Measurements from ENCODE around the gene SLC16A10.
A peak's percentile ranks its signal among the peaks of the same experiment; 100 is the strongest.
"Not testable (repeated sequence)": the region's sequence is repeated elsewhere in the genome, so short reads cannot be mapped to it uniquely, and the experiment has no call there.

The SLC16A10 gene

GRCh38 chr6:111086685-111087084 is 618 bp upstream of the SLC16A10 start:
- no peak for DNase-seq (ENCODE audit: low read depth in 2 of 2, low spot score in 1 of 2)

- peak; percentile 27 to 40 for DNase-seq (ENCODE audit: low read depth in 2 of 2, low spot score in 1 of 2)
Observed at GRCh38 chr6:111087871-111088667, 766 bp downstream of the SLC16A10 start.

DNA sequence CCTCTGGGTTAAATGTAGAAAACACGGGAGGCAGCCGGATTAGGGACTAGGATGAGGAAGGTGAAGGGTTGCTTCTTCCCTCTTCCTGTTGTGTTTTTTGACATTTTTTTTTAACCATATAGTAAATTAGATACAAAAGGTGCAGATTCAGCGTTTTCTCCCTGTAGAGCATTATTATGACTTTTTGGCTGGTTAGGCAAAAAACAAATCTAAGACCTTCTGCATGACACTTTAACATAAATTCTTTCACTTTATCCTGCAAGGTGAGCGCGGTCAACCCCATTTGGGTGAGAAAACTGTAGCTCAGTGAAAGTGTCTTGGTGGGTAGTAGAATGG is 1.3 kb downstream of the SLC16A10 start:
- DNase-seq (ENCODE audit: low read depth in 2 of 2, low spot score in 1 of 2), result no peak

DNA sequence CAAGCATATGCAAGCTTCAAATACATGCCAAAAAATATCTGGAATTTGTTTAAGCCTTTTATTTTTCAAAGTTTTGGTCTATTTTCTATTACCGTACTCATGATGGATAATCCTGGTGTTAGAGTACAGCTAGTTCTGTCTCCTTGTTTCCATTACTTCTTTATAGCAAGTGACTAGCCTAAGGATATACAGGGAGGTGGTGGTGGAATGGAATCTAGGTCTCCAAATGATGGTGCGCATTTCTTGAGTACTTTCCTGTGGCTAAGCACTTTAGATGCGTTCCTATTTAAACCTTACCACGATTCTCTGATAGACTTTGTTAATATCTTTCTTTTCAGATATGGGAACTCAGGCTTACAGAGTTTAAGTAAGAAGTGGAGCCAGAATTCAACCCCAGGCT is 3.5 kb downstream of the SLC16A10 start:
- no peak for DNase-seq (ENCODE audit: low read depth in 2 of 2, low spot score in 1 of 2)

- no peak for DNase-seq (ENCODE audit: low read depth in 2 of 2, low spot score in 1 of 2)
Observed at GRCh38 chr6:111091987-111092386, 4.7 kb downstream of the SLC16A10 start.

GRCh38 chr6:111095488-111095887 is 8.2 kb downstream of the SLC16A10 start:
- DNase-seq (ENCODE audit: low read depth in 2 of 2, low spot score in 1 of 2), result not testable (repeated sequence)

GRCh38 chr6:111096246-111096645 is 8.9 kb downstream of the SLC16A10 start:
- DNase-seq (ENCODE audit: low read depth in 2 of 2, low spot score in 1 of 2), result no peak

DNA sequence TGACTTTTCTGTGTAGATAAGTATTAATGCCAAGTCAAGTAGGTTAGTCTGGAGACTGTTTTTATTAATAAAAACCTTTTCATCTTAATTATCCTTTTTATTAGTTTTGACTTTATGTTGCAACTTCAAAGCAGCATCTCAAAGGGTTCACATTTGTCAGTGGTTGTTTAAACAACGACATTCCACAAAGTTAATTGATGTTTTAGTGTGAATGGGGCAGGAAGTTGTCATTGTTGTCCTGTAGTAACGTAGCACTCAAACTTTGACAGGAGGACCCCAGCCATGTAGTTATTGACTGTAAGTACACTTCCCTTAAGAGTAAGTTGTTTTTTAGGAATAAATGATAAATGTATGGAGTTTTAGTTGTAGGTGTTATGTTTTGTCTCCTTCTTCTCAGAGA is 11.3 kb downstream of the SLC16A10 start:
- no peak for DNase-seq (ENCODE audit: low read depth in 2 of 2, low spot score in 1 of 2)

GRCh38 chr6:111101987-111102386 is 14.7 kb downstream of the SLC16A10 start:
- DNase-seq (ENCODE audit: low read depth in 2 of 2, low spot score in 1 of 2), result no peak

DNA sequence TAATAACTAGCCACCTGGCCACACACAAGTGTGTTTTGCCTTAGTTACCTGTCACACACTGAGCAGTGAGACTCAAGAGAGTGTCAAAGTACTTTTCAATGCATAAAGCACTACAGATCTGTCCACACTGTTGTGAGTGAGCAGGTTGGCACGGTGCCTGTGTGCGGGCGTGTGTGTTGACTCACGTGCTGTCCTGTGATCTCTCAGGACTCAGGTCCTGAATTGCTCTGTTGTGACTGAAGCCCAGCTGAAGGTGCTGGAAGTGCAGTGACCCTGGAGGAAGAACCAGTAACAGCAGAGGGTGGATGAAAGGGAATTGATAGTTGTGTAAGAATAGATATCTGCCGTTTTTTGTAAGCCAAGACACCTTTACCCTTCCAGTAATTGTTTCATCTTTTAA is 18.3 kb downstream of the SLC16A10 start:
- no peak for DNase-seq (ENCODE audit: low read depth in 2 of 2, low spot score in 1 of 2)

DNA sequence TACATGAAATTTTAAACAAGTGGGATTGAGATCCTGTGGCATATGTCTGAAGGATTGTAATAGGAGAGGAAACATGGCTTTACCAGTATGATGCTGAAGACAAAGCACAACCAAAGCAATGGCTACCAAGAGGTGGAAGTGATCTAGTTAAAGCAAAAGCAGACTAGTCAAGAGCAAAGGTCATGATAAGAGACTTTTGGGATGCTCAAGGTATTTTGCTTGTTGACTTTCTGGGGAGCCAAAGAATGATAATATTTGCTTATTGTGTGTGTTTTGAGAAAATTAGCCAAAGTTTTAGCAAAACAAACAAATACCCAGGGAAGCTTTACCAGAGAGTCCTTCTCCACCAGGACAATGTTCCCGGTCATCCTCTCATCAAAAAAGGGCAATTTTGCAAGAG is 20.3 kb downstream of the SLC16A10 start:
- no peak for DNase-seq (ENCODE audit: low read depth in 2 of 2, low spot score in 1 of 2)

DNA sequence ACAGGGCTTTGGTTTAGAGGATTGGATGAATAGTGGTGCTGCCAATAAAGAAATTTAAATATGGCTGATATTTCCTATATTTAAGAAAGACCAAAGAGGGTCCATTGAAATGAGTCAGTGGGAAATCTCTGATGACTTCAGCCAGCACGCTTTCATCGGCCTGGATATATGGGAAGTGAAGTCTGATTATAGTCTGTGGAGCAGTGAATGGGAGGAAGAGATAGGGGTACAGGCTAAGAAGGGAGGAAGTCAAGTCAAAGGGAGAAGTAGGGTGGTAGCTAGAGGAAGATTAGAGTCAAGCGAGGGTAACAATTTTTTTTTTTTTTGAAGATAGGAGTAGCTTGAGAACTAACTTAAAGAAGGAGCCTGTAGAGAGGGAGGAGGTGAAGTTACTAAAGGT is 22.7 kb downstream of the SLC16A10 start:
- DNase-seq (ENCODE audit: low read depth in 2 of 2, low spot score in 1 of 2), result no peak

- no peak for DNase-seq (ENCODE audit: low read depth in 2 of 2, low spot score in 1 of 2)
Observed at GRCh38 chr6:111113336-111114086, 26.2 kb downstream of the SLC16A10 start.

DNA sequence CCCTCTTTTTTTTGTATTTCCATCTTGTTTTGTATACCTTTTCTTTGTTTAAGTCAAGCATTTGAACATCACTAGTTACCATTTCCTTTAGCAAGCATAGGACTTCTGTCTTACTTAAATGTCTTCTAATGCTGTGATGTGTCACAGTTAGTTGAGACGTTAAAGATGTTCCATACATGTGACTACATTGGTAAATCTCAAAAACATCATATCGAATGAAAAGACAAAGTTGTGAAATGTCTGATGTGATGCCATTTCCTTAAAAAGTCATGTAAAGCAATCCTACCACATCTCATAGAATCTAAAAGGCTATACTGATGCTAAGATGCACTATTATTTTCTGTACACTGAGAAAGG is 26.8 kb downstream of the SLC16A10 start:
- DNase-seq (ENCODE audit: low read depth in 2 of 2, low spot score in 1 of 2), result no peak

GRCh38 chr6:111114482-111114881 is 27.2 kb downstream of the SLC16A10 start:
- no peak for DNase-seq (ENCODE audit: low read depth in 2 of 2, low spot score in 1 of 2)

DNA sequence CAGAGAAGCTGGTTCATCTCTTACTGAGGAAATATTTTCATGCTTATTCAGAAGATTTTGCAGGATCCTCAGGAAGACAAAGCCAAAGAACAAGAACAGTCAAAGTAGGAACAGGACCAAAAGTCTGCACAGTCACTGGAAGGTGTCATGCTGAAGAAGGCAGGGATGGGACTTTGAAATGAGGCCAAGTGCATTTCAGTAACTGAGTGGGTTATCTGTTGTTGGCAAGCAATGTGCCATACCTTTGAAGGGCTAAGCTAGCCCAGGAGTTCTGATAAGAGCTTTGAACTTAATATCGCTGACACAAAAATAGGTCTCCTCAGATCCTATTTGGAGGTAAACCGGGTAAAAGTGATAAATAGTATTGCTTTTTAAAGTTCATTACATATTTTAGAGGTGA is 31.5 kb downstream of the SLC16A10 start:
- no peak for DNase-seq (ENCODE audit: low read depth in 2 of 2, low spot score in 1 of 2)

DNA sequence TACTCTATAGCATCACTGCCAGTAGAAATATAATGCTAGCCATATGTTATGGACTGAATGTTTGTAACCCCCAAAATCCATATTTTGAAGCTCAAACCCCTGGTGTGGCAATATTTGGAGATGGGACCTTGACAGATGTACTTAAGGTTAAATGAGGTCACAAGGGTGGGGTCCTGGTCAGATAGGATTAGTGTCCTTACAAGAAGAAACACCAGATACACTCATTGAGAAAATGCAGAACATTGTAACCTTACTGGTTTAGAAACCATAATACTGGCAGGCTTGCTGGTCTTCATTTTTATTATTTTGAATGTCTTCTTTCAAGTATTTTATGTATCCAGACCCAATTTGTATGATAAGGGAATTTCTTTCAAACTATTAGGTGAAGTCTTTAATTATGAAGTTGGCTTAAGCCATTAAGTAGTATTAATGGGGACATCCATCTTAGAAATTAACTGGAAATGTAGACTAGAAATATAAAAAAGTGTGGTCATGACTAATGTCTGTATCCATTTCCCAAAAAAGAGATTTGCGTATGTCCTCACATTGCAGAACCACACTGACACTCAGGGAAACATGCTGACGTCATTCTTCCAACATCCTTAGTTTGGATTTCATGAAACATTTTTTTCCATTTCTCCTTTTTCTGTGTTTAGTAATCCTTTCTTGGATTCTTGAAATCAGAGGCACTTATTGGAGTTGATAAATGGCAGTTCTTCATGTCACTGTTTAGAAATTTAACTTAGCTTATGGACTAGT is 32.4 kb downstream of the SLC16A10 start:
- no peak for DNase-seq (ENCODE audit: low read depth in 2 of 2, low spot score in 1 of 2)

GRCh38 chr6:111121789-111122350 is 34.6 kb downstream of the SLC16A10 start:
- DNase-seq (ENCODE audit: low read depth in 2 of 2, low spot score in 1 of 2), result no peak

DNA sequence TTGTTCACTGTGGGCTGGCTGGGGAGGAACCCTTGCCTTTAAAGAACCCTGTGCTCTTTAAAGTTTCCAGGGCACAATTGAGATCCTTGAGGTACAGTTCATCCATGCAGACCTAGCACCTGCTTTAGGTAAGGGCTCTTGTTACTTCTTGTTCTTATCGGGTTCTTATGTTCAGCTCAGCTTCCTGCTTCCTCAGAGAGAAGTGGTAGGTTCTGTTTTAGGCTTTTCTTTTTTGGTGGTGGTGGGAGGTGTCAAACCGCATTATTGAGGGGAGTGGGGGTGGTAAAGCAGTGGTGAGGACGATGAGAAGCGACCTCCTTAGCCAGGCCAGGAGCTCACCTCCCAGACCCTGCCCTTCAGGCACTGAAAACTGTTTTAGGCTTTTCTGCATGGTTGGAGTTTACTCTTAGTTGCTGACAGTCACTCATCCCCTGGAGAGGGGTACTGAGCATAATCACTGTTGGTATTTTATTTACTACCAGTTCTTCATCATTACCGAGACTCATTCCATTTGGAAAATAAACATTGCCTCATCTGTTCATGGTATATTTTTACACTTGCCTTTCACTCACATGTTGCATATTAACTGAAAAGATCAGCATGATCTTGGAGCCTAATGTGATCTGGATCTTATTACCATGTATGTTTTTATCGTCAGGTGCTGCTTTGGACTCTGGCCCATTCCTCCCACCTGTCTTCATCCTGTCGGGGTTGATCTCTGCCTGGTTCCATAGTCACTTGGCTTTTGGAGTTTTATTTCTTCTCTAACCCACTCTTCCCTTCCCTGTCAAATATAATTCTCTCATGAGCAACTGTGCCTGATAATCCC is 35.4 kb downstream of the SLC16A10 start:
- no peak for DNase-seq (ENCODE audit: low read depth in 2 of 2, low spot score in 1 of 2)

GRCh38 chr6:111124406-111124805 is 37.1 kb downstream of the SLC16A10 start:
- no peak for DNase-seq (ENCODE audit: low read depth in 2 of 2, low spot score in 1 of 2)

GRCh38 chr6:111129013-111129412 is 41.7 kb downstream of the SLC16A10 start:
- no peak for DNase-seq (ENCODE audit: low read depth in 2 of 2, low spot score in 1 of 2)

Measured in stimulated activated CD8-positive, alpha-beta memory T cell treated with anti-CD3 and anti-CD28 coated beads, Interleukin-4, amount 100 ng/mL, for 4 hours (primary cell).